Subcutaneous adipose tissue (tissue), 4 donors: ENCODE results near the gene PHYKPL. TPM values are rescaled to one million over a fixed set of nuclear protein-coding genes. Genes with fewer than 3 reads are reported as not detected.

Source experiments
- total RNA-seq, 4 donors: library from RNA; depleted of rRNA; stranded (reverse); fragments of >200 nt; gene quantifications; one replicate each; pipeline ENCODE4 v1.1.0, GENCODE V29; 2016
- TF ChIP-seq, protein P1 (sequence below): fragments of 450-650 bp; IDR thresholded peaks from one replicate; pipeline ENCODE4 v1.5.1; 2016; ENCODE audit warnings: low read depth, mild to moderate bottlenecking, control low read depth, antibody characterized with exemption, moderate library complexity

Gene PHYKPL
- total RNA-seq, 4 donors from 2014 or later = 47.8 to 102 (median 73.3) TPM

DNA sequence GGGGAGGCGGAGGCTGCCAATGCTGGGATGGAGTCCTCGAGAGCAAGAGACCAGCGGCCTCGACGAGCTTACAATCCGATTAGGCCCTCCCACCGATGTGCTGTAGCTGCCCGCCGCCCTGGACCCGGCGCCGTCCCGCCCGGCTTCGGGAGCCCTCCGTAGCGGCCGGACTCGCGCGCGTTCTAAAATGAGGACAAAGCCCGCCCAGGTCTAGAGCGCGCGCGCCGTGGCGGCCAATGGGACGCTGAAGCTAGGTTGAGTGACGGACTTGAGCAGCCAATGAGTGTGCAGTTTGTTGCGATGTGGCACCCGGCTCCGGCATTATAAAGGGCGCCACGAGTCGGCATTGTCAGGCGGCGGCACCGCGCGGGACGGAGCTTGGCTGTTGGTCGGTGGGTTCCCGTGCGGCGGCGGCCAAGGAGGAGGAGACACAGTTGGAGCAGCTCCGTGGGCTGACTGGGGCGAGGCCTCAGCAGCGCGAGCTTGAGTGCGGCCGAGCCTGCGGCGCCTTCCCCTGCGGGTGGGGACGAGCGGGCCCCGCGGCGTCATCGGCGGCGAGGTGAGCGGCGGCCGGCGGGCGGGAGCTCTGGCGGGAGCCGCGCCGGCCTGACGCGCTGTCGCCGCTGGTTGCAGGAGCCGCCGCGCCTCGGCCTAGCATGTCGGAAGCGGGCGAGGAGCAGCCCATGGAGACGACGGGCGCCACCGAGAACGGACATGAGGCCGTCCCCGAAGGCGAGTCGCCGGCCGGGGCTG, 28.2 kb downstream of the PHYKPL start, which contains the start of gene HNRNPAB:
Gene HNRNPAB, plus strand, starts transcription at position 352 of the 753 bp plus-strand sequence. Its CDS starts 305 bp downstream, at position 657.
- TF ChIP-seq, protein P1, sequence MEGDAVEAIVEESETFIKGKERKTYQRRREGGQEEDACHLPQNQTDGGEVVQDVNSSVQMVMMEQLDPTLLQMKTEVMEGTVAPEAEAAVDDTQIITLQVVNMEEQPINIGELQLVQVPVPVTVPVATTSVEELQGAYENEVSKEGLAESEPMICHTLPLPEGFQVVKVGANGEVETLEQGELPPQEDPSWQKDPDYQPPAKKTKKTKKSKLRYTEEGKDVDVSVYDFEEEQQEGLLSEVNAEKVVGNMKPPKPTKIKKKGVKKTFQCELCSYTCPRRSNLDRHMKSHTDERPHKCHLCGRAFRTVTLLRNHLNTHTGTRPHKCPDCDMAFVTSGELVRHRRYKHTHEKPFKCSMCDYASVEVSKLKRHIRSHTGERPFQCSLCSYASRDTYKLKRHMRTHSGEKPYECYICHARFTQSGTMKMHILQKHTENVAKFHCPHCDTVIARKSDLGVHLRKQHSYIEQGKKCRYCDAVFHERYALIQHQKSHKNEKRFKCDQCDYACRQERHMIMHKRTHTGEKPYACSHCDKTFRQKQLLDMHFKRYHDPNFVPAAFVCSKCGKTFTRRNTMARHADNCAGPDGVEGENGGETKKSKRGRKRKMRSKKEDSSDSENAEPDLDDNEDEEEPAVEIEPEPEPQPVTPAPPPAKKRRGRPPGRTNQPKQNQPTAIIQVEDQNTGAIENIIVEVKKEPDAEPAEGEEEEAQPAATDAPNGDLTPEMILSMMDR = no peak

- TF ChIP-seq, protein P1 = no peak
Measured at GRCh38 chr5:178203670-178204181, 28.9 kb downstream of the PHYKPL start.

- TF ChIP-seq, protein P1 = no peak
Measured at GRCh38 chr5:178202541-178202940, 30.1 kb downstream of the PHYKPL start.

DNA sequence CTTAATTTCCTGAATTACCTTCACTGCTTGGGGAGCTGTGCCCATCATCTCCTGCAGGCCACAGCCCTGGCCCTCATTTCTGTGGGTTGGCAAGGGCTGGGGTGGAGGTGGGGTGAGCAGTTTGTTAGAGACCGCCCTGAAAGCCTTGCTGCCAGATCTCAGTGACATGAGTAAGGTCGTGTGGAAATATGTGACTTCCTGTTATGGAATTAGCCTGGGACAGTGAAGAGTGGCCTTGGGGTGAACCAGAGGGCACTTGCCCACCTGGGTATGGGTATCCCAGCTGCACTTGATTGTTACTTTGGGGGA, 30.7 kb downstream of the PHYKPL start:
- TF ChIP-seq, protein P1 = no peak

GRCh38 chr5:178201221-178201926, 31.2 kb downstream of the PHYKPL start:
- TF ChIP-seq, protein P1 = no peak

GRCh38 chr5:178199581-178200434, 32.8 kb downstream of the PHYKPL start:
- TF ChIP-seq, protein P1 = no peak

GRCh38 chr5:178198706-178199105, 33.9 kb downstream of the PHYKPL start:
- TF ChIP-seq, protein P1 = no peak
